Heart right ventricle (tissue), 16 donors: ENCODE results near the gene ARAF. TPM values are rescaled to one million over a fixed set of nuclear protein-coding genes. Genes with fewer than 3 reads are reported as not detected.
"Not testable (repeated sequence)": the region's sequence is repeated elsewhere in the genome, so short reads cannot be mapped to it uniquely, and the experiment has no call there.

Experiments
- ATAC-seq, 8 donors: fragments of 200-7000 bp; cut with Tn5 transposase; one replicate each; pipeline ENCODE4 v1.9.1; 2020; ENCODE audit warnings: mild to moderate bottlenecking in 8 of 8, moderate library complexity in 8 of 8, moderate number of reproducible peaks in 1 of 8
- DNase-seq, 2 donors: peaks; one replicate each; pipeline ENCODE4 v3.0.0-alpha.2; 2020
- H3K27ac ChIP-seq, 10 donors: fragments of 200-600 bp; sonication (generic) in 2 of 10; one replicate each; pipeline versions ENCODE4 v1.5.0 to v1.8.0; 2020 to 2022; ENCODE audit warnings: mild to moderate bottlenecking in 3 of 10
- H3K27me3 ChIP-seq, 7 donors: fragments of 200-600 bp; one replicate each; pipeline ENCODE4 v1.8.0; 2021 to 2022; ENCODE audit warnings: mild to moderate bottlenecking in 2 of 7
- H3K36me3 ChIP-seq, 9 donors: fragments of 200-600 bp; sonication (generic) in 1 of 9; one replicate each; pipeline versions ENCODE4 v1.5.0 to v1.8.0; 2020 to 2022; ENCODE audit warnings: mild to moderate bottlenecking in 2 of 9
- H3K4me1 ChIP-seq, 9 donors: fragments of 200-600 bp; sonication (generic) in 1 of 9; one replicate each; pipeline versions ENCODE4 v1.5.0 to v1.8.0; 2020 to 2022; ENCODE audit warnings: mild to moderate bottlenecking in 4 of 9
- H3K4me3 ChIP-seq, 10 donors: fragments of 200-600 bp; sonication (generic) in 2 of 10; one replicate each; pipeline versions ENCODE4 v1.5.0 to v1.8.0; 2020 to 2022; ENCODE audit warnings: mild to moderate bottlenecking in 7 of 10, moderate library complexity in 2 of 10
- H3K9me3 ChIP-seq, 11 donors: fragments of 200-600 bp in 10 of 11; sonication (generic) in 2 of 11; one replicate each; pipeline versions ENCODE4 v1.5.0 to v1.8.0; 2013 to 2022; ENCODE audit warnings: mild to moderate bottlenecking in 2 of 11, control low read depth in 1 of 11, moderate library complexity in 1 of 11
- WGBS, 2 donors: extraction: QIAGEN DNeasy Blood & Tissue Kit; methylation state at CpG; one replicate each; pipeline ENCODE4 v1.1.7; 2013; ENCODE audit warnings: inconsistent platforms in 1 of 2; 5-methylcytosine and 5-hydroxymethylcytosine counted together
- intact Hi-C, 10 donors: fragments of 100-400 bp; cut with DNase I; formaldehyde crosslinking; loops; one replicate each; pipeline versions ENCODE4 v1.11.1 to v1.14.2; 2022
- polyA plus RNA-seq, 2 donors: library from polyadenylated mRNA; stranded (reverse); fragments of 200-250 nt; gene quantifications; one replicate each; pipeline ENCODE4 v1.2.3, GENCODE V29; 2013
- total RNA-seq, 10 donors: library from RNA; stranded (reverse); fragmentation: NEBNext Ultra II Directional in 3 of 10; extraction: Animal tissue kit (Norgen Biotek cat#: 25700) in 3 of 10; gene quantifications; one replicate each; pipeline versions ENCODE4 v1.2.1 to v1.2.4, GENCODE V29; 2021 to 2023
- TF ChIP-seq, protein P1 (sequence below), 9 donors: fragments of 200-600 bp; sonication (generic) in 2 of 9; IDR thresholded peaks; one replicate each; pipeline versions ENCODE4 v1.5.0 to v1.8.0; 2021 to 2022; ENCODE audit warnings: antibody characterized with exemption in 9 of 9, mild to moderate bottlenecking in 5 of 9, moderate library complexity in 1 of 9
- donor health status: Arrhythmogenic right ventricular cardiomyopathy.
- donor health status: ischemic (EF 13 %, LVEDD 7.1; RV severe dilation, severe dysfunction).
- donor health status: healthy with polysubstance abuse.
- donor health status: DM: no; HTN: yes; CAD: no.
- donor health status: DM: no; HTN: no; CAD: no.
- donor health status: ischemic (EF 25% LVEDD 6.9; RV normal size, moderate dysfunction).
- donor health status: ischemic (EF 25% LVEDD 5.7; RV mildly dilated, moderate dysfunction).
- donor health status: healthy.
- donor health status: DM: yes; HTN: yes; CAD: no.
- donor health status: Ischemic cardiomyopathy.
- donor health status: ischemic (EF 35%, LVEDD 5.7; RV mildly dilated, moderate dysfunction).
- donor health status: nonischemic (EF 11% LVEDD 7.7; RV severe dilation, severe dysfunction).
- donor health status: DM: yes; HTN: yes; CAD: no.
- donor health status: PGD.
- donor health status: ischemic (EF 29% LVEDD 5.4; RV normal size, mild dysfunction).
- donor health status: nonischemic (EF 23%, LVEDD 6.1; RV moderate dilation, normal function).

ARAF gene
- total and polyA plus RNA-seq, 12 donors, result 45.2 to 93.1 (median 77.3) TPM

DNA sequence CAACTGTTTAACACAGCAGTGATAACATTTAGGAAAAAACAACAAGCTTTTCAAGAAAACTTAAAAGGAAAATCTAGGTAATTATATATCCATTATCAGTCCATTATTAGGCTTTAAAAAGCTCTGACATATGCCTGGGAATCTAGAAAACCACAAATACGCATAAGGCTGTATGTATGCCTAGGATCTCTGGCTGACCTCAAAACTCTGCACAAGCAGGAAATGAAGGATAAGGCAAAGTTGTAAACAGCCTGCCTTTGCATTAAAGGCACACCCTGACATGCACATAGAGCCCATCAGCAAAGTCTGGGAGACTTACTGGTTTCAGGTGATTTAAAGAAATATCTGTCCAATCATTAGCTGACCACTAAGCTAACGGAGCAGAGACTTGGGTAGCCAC is 35.3 kb downstream of the ARAF start:
- TF ChIP-seq, protein P1, sequence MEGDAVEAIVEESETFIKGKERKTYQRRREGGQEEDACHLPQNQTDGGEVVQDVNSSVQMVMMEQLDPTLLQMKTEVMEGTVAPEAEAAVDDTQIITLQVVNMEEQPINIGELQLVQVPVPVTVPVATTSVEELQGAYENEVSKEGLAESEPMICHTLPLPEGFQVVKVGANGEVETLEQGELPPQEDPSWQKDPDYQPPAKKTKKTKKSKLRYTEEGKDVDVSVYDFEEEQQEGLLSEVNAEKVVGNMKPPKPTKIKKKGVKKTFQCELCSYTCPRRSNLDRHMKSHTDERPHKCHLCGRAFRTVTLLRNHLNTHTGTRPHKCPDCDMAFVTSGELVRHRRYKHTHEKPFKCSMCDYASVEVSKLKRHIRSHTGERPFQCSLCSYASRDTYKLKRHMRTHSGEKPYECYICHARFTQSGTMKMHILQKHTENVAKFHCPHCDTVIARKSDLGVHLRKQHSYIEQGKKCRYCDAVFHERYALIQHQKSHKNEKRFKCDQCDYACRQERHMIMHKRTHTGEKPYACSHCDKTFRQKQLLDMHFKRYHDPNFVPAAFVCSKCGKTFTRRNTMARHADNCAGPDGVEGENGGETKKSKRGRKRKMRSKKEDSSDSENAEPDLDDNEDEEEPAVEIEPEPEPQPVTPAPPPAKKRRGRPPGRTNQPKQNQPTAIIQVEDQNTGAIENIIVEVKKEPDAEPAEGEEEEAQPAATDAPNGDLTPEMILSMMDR (IDR thresholded peaks at IDR 0.05), result no peak
- H3K4me3 ChIP-seq, result no peak overlapping the region
- intact Hi-C loops, result no loop called here
- H3K27ac ChIP-seq, result peak overlapping the region in 3 of 10 donors; percentile 19 to 46 (median 21)
- H3K36me3 ChIP-seq, result no peaks in the 10 kb centered on the region
- WGBS, 2 donors, result 70 to 71% methylated on average over 2 of the region's 2 CpGs
- peaks cover 0 to 4% (median 0%) of the 10 kb centered on the region in 7 donors for H3K27me3 ChIP-seq
- ATAC-seq (no peak), DNase-seq (no peak)
- no peaks in the 10 kb centered on the region for H3K4me1 ChIP-seq
- peaks cover 0 to 40% (median 6%) of the 10 kb centered on the region in 11 donors for H3K9me3 ChIP-seq

DNA sequence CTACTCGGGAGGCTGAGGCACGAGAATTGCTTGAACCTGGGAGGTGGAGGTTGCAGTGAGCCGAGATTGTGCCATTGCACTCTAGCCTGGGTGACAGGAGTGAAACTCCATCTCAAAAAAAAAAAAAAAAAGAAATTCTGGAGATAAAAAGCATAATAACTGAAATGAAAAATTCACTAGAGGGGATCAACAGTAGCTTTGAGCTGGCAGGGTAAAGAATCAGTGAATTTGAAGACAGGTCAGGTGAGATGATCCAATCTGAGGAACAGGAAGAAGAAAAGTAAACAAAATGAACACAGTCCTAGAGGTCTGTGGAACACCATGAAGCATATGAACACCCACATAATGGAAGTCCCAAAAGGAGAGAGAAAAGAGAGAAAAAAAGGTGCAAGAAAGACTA is 36.2 kb downstream of the ARAF start:
- H3K4me3 ChIP-seq, result no peak overlapping the region
- ATAC-seq (no peak), DNase-seq (no peak)
- intact Hi-C loops, result no loop called here
- no peak overlapping the region for H3K27ac ChIP-seq
- WGBS, 2 donors, result 90 to 100% methylated on average over 3 of the region's 3 CpGs
- no peaks in the 10 kb centered on the region for H3K4me1 ChIP-seq
- H3K27me3 ChIP-seq, result peaks cover 0 to 4% (median 0%) of the 10 kb centered on the region in 7 donors
- peaks cover 0 to 44% (median 6%) of the 10 kb centered on the region in 11 donors for H3K9me3 ChIP-seq
- TF ChIP-seq, protein P1 (IDR thresholded peaks at IDR 0.05), result no peak
- no peaks in the 10 kb centered on the region for H3K36me3 ChIP-seq

DNA sequence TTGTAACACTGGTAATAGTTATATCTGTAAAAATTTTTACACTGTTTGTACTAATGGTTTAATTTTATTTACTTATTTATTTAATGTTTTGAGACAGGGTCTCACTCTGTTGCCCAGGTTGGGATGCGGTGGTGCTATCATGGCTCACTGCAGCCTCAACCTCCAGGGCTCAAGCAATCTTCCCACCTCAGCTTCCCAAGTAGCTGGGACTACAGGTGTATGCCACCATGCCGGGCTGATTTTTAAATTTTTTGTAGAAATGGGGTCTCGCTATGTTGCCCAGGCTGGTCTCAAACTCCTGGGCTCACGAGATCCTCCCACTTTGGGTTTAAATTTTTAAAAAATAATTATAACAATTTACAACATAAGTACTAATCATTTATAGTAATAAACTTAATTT is 42.1 kb downstream of the ARAF start:
- H3K27me3 ChIP-seq, H3K36me3 ChIP-seq, H3K27ac ChIP-seq, H3K4me1 ChIP-seq, intact Hi-C loops, H3K4me3 ChIP-seq, ATAC-seq, DNase-seq: not testable (repeated sequence)
- peaks cover 0 to 25% (median 0%) of the 10 kb centered on the region in 11 donors for H3K9me3 ChIP-seq
- WGBS, 2 donors, result 97% methylated on average over 4 of the region's 4 CpGs

GRCh38 chrX:47605024-47605423 is 44.0 kb downstream of the ARAF start:
- 66 to 73% methylated on average over 8 to 9 of the region's 9 CpGs for WGBS, 2 donors
- DNase-seq (no peak), ATAC-seq (no peak)
- no peaks in the 10 kb centered on the region for H3K36me3 ChIP-seq
- intact Hi-C loops, result no loop called here
- no peaks in the 10 kb centered on the region for H3K4me1 ChIP-seq
- TF ChIP-seq, protein P1 (IDR thresholded peaks at IDR 0.05), result no peak
- H3K4me3 ChIP-seq, result no peak overlapping the region
- H3K27ac ChIP-seq, result no peak overlapping the region
- no peaks in the 10 kb centered on the region for H3K27me3 ChIP-seq
- peaks cover 0 to 12% (median 0%) of the 10 kb centered on the region in 11 donors for H3K9me3 ChIP-seq

DNA sequence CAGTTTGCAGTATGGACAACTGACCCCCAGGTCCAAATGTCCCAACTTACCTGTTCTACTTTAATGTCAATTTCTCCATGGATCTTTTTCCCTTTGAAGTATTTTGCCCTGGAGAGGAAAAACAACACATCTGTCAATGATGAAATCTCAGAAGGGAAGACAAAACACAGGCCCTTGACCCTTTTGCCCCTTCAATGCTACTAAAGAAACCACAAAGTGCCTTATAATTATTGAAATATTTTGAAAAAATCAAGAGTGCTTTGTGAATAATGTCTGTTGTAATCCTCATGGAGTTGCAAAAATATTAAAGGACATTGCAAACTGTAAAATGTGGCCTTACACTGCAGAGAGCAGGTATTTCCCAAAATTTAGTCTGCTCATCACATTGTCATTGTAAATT is 46.1 kb downstream of the ARAF start:
- Histone ChIP-seq H3K4me3 (no peak overlapping the region), H3K4me1 (no peaks in the 10 kb centered on the region), H3K27me3 (no peaks in the 10 kb centered on the region), H3K27ac (no peak overlapping the region), H3K9me3 (no peaks in the 10 kb centered on the region), H3K36me3 (no peaks in the 10 kb centered on the region)
- intact Hi-C loops, result no loop called here
- TF ChIP-seq, protein P1 (IDR thresholded peaks at IDR 0.05), result no peak
- ATAC-seq (no peak), DNase-seq (no peak)
